GM12878 (cell line): ENCODE measurements around the gene CD58. TPM values are rescaled to one million over a fixed set of nuclear protein-coding genes. Genes with fewer than 3 reads are reported as not detected.

Experiments
- ATAC-seq: fragments of 200-7000 bp; cut with Tn5 transposase; 3 replicates; pipeline ENCODE4 v1.9.1; 2020; ENCODE audit warnings: mild to moderate bottlenecking, moderate library complexity
- BruUV-seq: library from RNA; stranded (reverse); fragments of 400-500 nt; replicated peaks from 2 replicates; lab custom pipeline; 2021; lab: Mats Ljungman, UMichigan
- CTCF ChIA-PET: fragments of 300-600 bp; sonication (Branson Sonifier 250); formaldehyde crosslinking; extraction: SDS; loops from one replicate; lab custom pipeline; 2021; ENCODE audit warnings: inconsistent platforms; lab: Yijun Ruan, JAX
- POLR2A ChIA-PET: fragments of 350-600 bp; formaldehyde crosslinking; extraction: SDS; loops from one replicate; lab custom pipeline; 2021; ENCODE audit warnings: inconsistent platforms; lab: Charles Lee
- RAD21 ChIA-PET: fragments of 300-600 bp; sonication (Branson Sonifier 250); formaldehyde crosslinking; loops from one replicate; lab custom pipeline; 2023; ENCODE audit warnings: antibody characterized with exemption; ENCODE audit not compliant: unreplicated experiment; lab: Charles Lee
- SMC1A ChIA-PET: fragments of 300-600 bp; sonication (Branson Sonifier 250); formaldehyde crosslinking; loops from one replicate; lab custom pipeline; 2023; ENCODE audit not compliant: unreplicated experiment, uncharacterized antibody; lab: Charles Lee
- DNase-seq: peaks from one replicate; pipeline ENCODE4 v3.0.0-alpha.2; 2011; ENCODE audit warnings: low read depth, low spot score
- FAIRE-seq: peaks from 3 replicates; lab custom pipeline; 2011; peaks lifted over from hg19 to GRCh38; lab: Jason Lieb, UNC
- H2AFZ ChIP-seq: 2 replicates; pipeline ENCODE4 v1.6.0; 2011; ENCODE audit warnings: low read depth, low read length, control low read depth; ENCODE audit not compliant: control insufficient read depth
- H3K27ac ChIP-seq: 2 replicates; pipeline ENCODE4 v1.5.1; 2011; ENCODE audit warnings: control low read depth; ENCODE audit not compliant: control insufficient read depth, insufficient read depth
- H3K27me3 ChIP-seq, 2 experiments: replicated peaks in 1 of 2; 2 replicates each; pipeline versions ENCODE4 v1.6.0 to v1.6.1; 2011; ENCODE audit warnings: low read length in 1 of 2; ENCODE audit not compliant: control insufficient read depth in 2 of 2, insufficient read depth in 2 of 2
- H3K36me3 ChIP-seq, 2 experiments: 2 replicates each; pipeline ENCODE4 v1.5.1; 2011; ENCODE audit warnings: low read length in 1 of 2; ENCODE audit not compliant: control insufficient read depth in 2 of 2, insufficient read depth in 2 of 2
- H3K4me1 ChIP-seq: 2 replicates; pipeline ENCODE4 v1.6.1; 2011; ENCODE audit warnings: mild to moderate bottlenecking, low read length, moderate library complexity, mixed read lengths; ENCODE audit not compliant: control insufficient read depth, insufficient read depth
- H3K4me2 ChIP-seq: 2 replicates; pipeline ENCODE4 v1.6.0; 2011; ENCODE audit warnings: control low read depth; ENCODE audit not compliant: control insufficient read depth, insufficient read depth
- H3K4me3 ChIP-seq: fragments of 200-600 bp; sonication (generic); 2 replicates; pipeline ENCODE4 v1.5.1; 2016
- H3K79me2 ChIP-seq: 2 replicates; pipeline ENCODE4 v1.6.0; 2011; ENCODE audit warnings: low read length; ENCODE audit not compliant: control insufficient read depth, insufficient read depth
- H3K9ac ChIP-seq: 2 replicates; pipeline ENCODE4 v1.8.0; 2011; ENCODE audit warnings: low read length, control low read depth, mixed read lengths; ENCODE audit not compliant: control insufficient read depth, insufficient read depth
- H3K9me3 ChIP-seq: replicated peaks from 3 replicates; pipeline ENCODE4 v1.5.1; 2011; ENCODE audit warnings: mild to moderate bottlenecking, low read length; ENCODE audit not compliant: control insufficient read depth, insufficient read depth
- H4K20me1 ChIP-seq: 2 replicates; pipeline ENCODE4 v1.6.0; 2011; ENCODE audit not compliant: control insufficient read depth, insufficient read depth
- CEBPB ChIP-seq, 2 experiments: fragments of 150-350 bp in 1 of 2; IDR thresholded peaks; 2 replicates each; pipeline ENCODE4 v1.6.1; 2012 to 2014; ENCODE audit warnings: low read depth in 2 of 2, low read length in 2 of 2, borderline replicate concordance in 1 of 2, inconsistent platforms in 1 of 2
- E2F8 ChIP-seq: fragments of 450-650 bp; IDR thresholded peaks from 2 replicates; pipeline ENCODE4 v1.6.1; 2018; ENCODE audit warnings: mild to moderate bottlenecking, low read depth, moderate library complexity; ENCODE audit not compliant: partially characterized antibody
- EZH2 ChIP-seq: IDR thresholded peaks from 2 replicates; pipeline ENCODE4 v1.6.1; 2012; ENCODE audit warnings: low read depth, mild to moderate bottlenecking, control low read depth, inconsistent platforms, low read length, borderline replicate concordance; ENCODE audit not compliant: control insufficient read depth
- HCFC1 ChIP-seq: fragments of 150-350 bp; IDR thresholded peaks from 2 replicates; pipeline ENCODE4 v1.6.1; 2014; ENCODE audit warnings: low read length
- IKZF2 ChIP-seq, 2 experiments: fragments of 450-650 bp; IDR thresholded peaks; 2 replicates each; pipeline ENCODE4 v1.6.1; 2017; ENCODE audit warnings: mild to moderate bottlenecking in 2 of 2, moderate library complexity in 2 of 2
- NKRF ChIP-seq: fragments of 450-650 bp; conservative IDR thresholded peaks from 2 replicates; pipeline ENCODE4 v1.6.1; 2017; ENCODE audit warnings: mild to moderate bottlenecking, moderate library complexity
- POLR2AphosphoS5 ChIP-seq: IDR thresholded peaks from 2 replicates; pipeline ENCODE4 v1.6.1; 2011; ENCODE audit warnings: mild to moderate bottlenecking, low read length, inconsistent platforms
- YY1 ChIP-seq: IDR thresholded peaks from 2 replicates; pipeline ENCODE4 v1.6.1; 2011; ENCODE audit warnings: low read depth, mild to moderate bottlenecking, low read length
- ZNF592 ChIP-seq: fragments of 450-650 bp; IDR thresholded peaks from 2 replicates; pipeline ENCODE4 v1.6.1; 2017; ENCODE audit warnings: mild to moderate bottlenecking, moderate library complexity
- ZNF622 ChIP-seq: fragments of 450-650 bp; IDR thresholded peaks from 2 replicates; pipeline ENCODE4 v1.6.1; 2017; ENCODE audit warnings: mild to moderate bottlenecking, inconsistent platforms
- WGBS: methylation state at CpG from one replicate; pipeline ENCODE4 v1.1.6; 2016; ENCODE audit warnings: low lambda C conversion rate; ENCODE audit not compliant: insufficient replicate concordance, insufficient coverage; ENCODE audit errors: missing lambda C conversion rate; 5-methylcytosine and 5-hydroxymethylcytosine counted together
- in situ Hi-C: fragments of 300-500 bp; cut with MboI; formaldehyde crosslinking; loops from 9 replicates; pipeline ENCODE4 v1.14.3; 2018; ENCODE audit warnings: mixed read lengths
- intact Hi-C: fragments of 100-400 bp; cut with micrococcal nuclease; formaldehyde crosslinking; loops from one replicate; pipeline ENCODE4 v1.14.2; 2022; ENCODE audit not compliant: unreplicated experiment
- polyA plus RNA-seq, 11 experiments: library from polyadenylated mRNA; depleted of rRNA in 4 of 11; unstranded in 6 of 11; stranded (reverse) in 5 of 11; fragments of >200 nt; fragmentation: Nextera tagmentation in 4 of 11; fragmentation: Illumina TruSeq in 1 of 11; extraction: Ambion mirVana in 4 of 11; extraction: Trizol in 1 of 11; gene quantifications; 1 replicate in 1 of 11; 2 replicates in 10 of 11; pipeline versions ENCODE4 v1.2.1 to v1.2.3, GENCODE V29; 2011 to 2016; ENCODE audit warnings: inconsistent platforms in 2 of 11, missing spikeins in 2 of 11, low read depth in 1 of 11
- total RNA-seq, 4 experiments: library from RNA; depleted of rRNA in 3 of 4; stranded (reverse); fragments of >200 nt in 3 of 4; fragmentation: Illumina TruSeq in 1 of 4; extraction: Trizol in 1 of 4; gene quantifications; 2 replicates each; pipeline versions ENCODE4 v1.2.1 to v1.2.3, GENCODE V29; 2013 to 2021

CD58 gene
- total and polyA plus RNA-seq, 10 of the 15 experiments (the other 5 are each of a cell fraction or from before 2014, with no cell fraction given) = 70.4 to 252 (median 129) TPM

- DNase-seq (no peak), ATAC-seq (no peak), FAIRE-seq (no peak)
- CTCF ChIA-PET = interaction anchor here (0.7 to 5.4 kb wide), 16 partner anchors 12 to 558 kb away, joined by 3 to 137 read pairs (median 4); partner anchors contain the start of genes IGSF3 and TTF2
- peak overlapping the region; percentile 79 for H3K9ac ChIP-seq
- H3K4me3 ChIP-seq = peak overlapping the region; percentile 97
- H3K36me3 ChIP-seq = peaks cover 0 to 3% of the 10 kb centered on the region in 2 experiments; a peak in 1 of 4 replicates
- H3K9me3 ChIP-seq = no peaks in the 10 kb centered on the region; the same call in 2 of the 3 replicates
- in situ Hi-C loops = loop anchor here (25.0 kb wide), 1 partner anchor 1091 kb away; no protein-coding TSS in a partner anchor
- peaks cover 42% of the 10 kb centered on the region for H3K4me1 ChIP-seq
- H2AFZ ChIP-seq = peak overlapping the region; percentile 20; the same call in 1 of the 2 replicates
- WGBS = 11% methylated on average over 24 of the region's 24 CpGs
- POLR2A ChIA-PET = interaction anchor here (0.6 to 7.0 kb wide), 7 partner anchors 13 to 487 kb away, joined by 3 to 95 read pairs (median 3); no protein-coding TSS in a partner anchor
- BruUV-seq = TSS peak; percentile 76
- peaks cover 54% of the 10 kb centered on the region for H3K79me2 ChIP-seq
- intact Hi-C loops = loop anchor here (2.0 to 10.0 kb wide), 5 partner anchors 15 to 556 kb away; no protein-coding TSS in a partner anchor
- SMC1A ChIA-PET = interaction anchor here (0.7 to 4.8 kb wide), 12 partner anchors 13 to 558 kb away, joined by 3 to 67 read pairs (median 4); partner anchors contain the start of gene TTF2
- RAD21 ChIA-PET = interaction anchor here (0.7 to 4.8 kb wide), 15 partner anchors 14 to 557 kb away, joined by 3 to 100 read pairs (median 4); partner anchors contain the start of genes IGSF3 and TTF2
- H3K27ac ChIP-seq = peak overlapping the region; percentile 95
- no peaks in the 10 kb centered on the region for H3K27me3 ChIP-seq
- peak overlapping the region; percentile 89 for H3K4me2 ChIP-seq
- H4K20me1 ChIP-seq = no peaks in the 10 kb centered on the region
- no peak for TF ChIP-seq YY1
- no peak for TF ChIP-seq E2F8
- no peak for TF ChIP-seq CEBPB (IDR thresholded peaks at IDR 0.05; ENCODE audit: borderline replicate concordance in 1 of 2, low read depth in 2 of 2, low read length in 2 of 2)
- no peak for TF ChIP-seq EZH2
- TF ChIP-seq IKZF2 (IDR thresholded peaks at IDR 0.05) = peak; percentile 39 to 48; a peak in 2 of 4 replicates
- no peak for TF ChIP-seq ZNF592
- no peak for TF ChIP-seq ZNF622
- TF ChIP-seq NKRF = no peak
- no peak for TF ChIP-seq HCFC1
- TF ChIP-seq POLR2AphosphoS5 = no peak
These were observed 541 bp upstream of the CD58 start for GRCh38 chr1:116571215-116571919.
